Thyroid gland (tissue), 4 donors: ENCODE data around the gene ZBTB48. TPM values are rescaled to one million over a fixed set of nuclear protein-coding genes. Genes with fewer than 3 reads are reported as not detected.

ENCODE experiments used
- DNase-seq, 2 donors: peaks; one replicate each; pipeline ENCODE4 v3.0.0-alpha.2; 2019
- H3K27ac ChIP-seq, 3 donors: fragments of 200-600 bp; sonication (generic); 1 replicate in 2 of 3; 2 replicates in 1 of 3; pipeline ENCODE4 v1.5.1; 2016 to 2019; ENCODE audit warnings: mild to moderate bottlenecking in 1 of 3, moderate library complexity in 1 of 3
- H3K27me3 ChIP-seq: fragments of 200-600 bp; sonication (generic); one replicate; pipeline ENCODE4 v1.5.1; 2019
- H3K36me3 ChIP-seq, 2 donors: fragments of 200-600 bp; sonication (generic); one replicate each; pipeline ENCODE4 v1.5.1; 2016 to 2019
- H3K4me1 ChIP-seq, 2 donors: fragments of 200-600 bp; sonication (generic); one replicate each; pipeline ENCODE4 v1.5.1; 2017 to 2019
- H3K4me3 ChIP-seq, 3 donors: fragments of 200-600 bp; sonication (generic); replicated peaks in 1 of 3; 1 replicate in 2 of 3; 2 replicates in 1 of 3; pipeline ENCODE4 v1.5.1; 2016; ENCODE audit warnings: mild to moderate bottlenecking in 1 of 3
- H3K9me3 ChIP-seq: fragments of 200-600 bp; sonication (generic); one replicate; pipeline ENCODE4 v1.5.1; 2017
- POLR2A ChIP-seq, 2 donors: fragments of 450-650 bp; IDR thresholded peaks; one replicate each; pipeline ENCODE4 v1.6.1; 2017; ENCODE audit warnings: antibody characterized with exemption in 2 of 2, mild to moderate bottlenecking in 2 of 2, moderate library complexity in 1 of 2
- WGBS, 2 donors: methylation state at CpG; one replicate each; pipeline ENCODE4 v1.1.5; 2017; 5-methylcytosine and 5-hydroxymethylcytosine counted together
- intact Hi-C: fragments of 100-400 bp; cut with DNase I; formaldehyde crosslinking; loops from one replicate; pipeline ENCODE4 v1.15.1; 2023
- total RNA-seq, 4 donors: library from RNA; depleted of rRNA; stranded (reverse); fragments of >200 nt; gene quantifications; one replicate each; pipeline ENCODE4 v1.2.3, GENCODE V29; 2016
- TF ChIP-seq, protein P1 (sequence below), 6 experiments: fragments of 200-600 bp in 3 of 6; fragments of 450-650 bp in 3 of 6; sonication (generic) in 3 of 6; IDR thresholded peaks; one replicate each; pipeline ENCODE4 v1.5.1; 2016 to 2019; ENCODE audit warnings: antibody characterized with exemption in 6 of 6, mild to moderate bottlenecking in 2 of 6, inconsistent platforms in 1 of 6, moderate library complexity in 1 of 6

ZBTB48 gene
- total RNA-seq, 4 donors from 2014 or later, result 22.7 to 33.8 (median 29.4) TPM

DNA sequence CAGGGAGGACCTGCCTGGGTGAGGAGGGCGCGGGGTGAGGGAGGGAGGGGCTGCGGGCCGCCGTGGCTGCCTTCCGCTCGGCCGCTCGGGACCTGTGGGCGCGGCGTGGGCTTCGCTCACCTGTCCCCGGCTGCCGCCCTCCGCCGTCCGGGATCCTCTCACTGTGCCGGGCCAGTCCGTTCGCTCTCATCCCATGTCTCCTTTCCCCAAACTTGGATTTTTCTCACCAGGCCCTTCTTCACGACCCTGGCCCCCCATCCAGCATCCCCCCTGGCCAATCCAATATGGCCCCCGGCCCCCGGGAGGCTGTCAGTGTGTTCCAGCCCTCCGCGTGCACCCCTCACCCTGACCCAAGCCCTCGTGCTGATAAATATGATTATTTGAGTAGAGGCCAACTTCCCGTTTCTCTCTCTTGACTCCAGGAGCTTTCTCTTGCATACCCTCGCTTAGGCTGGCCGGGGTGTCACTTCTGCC is 362 bp downstream of the ZBTB48 start:
- WGBS, 2 donors, result 0 to 2% methylated on average over 16 to 21 of the region's 30 CpGs
- no peak for TF ChIP-seq POLR2A (IDR thresholded peaks at IDR 0.05)
- TF ChIP-seq, protein P1, sequence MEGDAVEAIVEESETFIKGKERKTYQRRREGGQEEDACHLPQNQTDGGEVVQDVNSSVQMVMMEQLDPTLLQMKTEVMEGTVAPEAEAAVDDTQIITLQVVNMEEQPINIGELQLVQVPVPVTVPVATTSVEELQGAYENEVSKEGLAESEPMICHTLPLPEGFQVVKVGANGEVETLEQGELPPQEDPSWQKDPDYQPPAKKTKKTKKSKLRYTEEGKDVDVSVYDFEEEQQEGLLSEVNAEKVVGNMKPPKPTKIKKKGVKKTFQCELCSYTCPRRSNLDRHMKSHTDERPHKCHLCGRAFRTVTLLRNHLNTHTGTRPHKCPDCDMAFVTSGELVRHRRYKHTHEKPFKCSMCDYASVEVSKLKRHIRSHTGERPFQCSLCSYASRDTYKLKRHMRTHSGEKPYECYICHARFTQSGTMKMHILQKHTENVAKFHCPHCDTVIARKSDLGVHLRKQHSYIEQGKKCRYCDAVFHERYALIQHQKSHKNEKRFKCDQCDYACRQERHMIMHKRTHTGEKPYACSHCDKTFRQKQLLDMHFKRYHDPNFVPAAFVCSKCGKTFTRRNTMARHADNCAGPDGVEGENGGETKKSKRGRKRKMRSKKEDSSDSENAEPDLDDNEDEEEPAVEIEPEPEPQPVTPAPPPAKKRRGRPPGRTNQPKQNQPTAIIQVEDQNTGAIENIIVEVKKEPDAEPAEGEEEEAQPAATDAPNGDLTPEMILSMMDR (IDR thresholded peaks at IDR 0.05), result no peak
- Histone ChIP-seq H3K4me3 (peak overlapping the region; percentile 85 to 95 (median 90)), H3K36me3 (no peaks in the 10 kb centered on the region), H3K27ac (peak overlapping the region; percentile 66 to 86 (median 69)), H3K4me1 (peaks cover 14 to 23% of the 10 kb centered on the region in 2 donors), H3K9me3 (no peaks in the 10 kb centered on the region), H3K27me3 (no peaks in the 10 kb centered on the region)
- no peak for DNase-seq
- intact Hi-C loops, result no loop called here

DNA sequence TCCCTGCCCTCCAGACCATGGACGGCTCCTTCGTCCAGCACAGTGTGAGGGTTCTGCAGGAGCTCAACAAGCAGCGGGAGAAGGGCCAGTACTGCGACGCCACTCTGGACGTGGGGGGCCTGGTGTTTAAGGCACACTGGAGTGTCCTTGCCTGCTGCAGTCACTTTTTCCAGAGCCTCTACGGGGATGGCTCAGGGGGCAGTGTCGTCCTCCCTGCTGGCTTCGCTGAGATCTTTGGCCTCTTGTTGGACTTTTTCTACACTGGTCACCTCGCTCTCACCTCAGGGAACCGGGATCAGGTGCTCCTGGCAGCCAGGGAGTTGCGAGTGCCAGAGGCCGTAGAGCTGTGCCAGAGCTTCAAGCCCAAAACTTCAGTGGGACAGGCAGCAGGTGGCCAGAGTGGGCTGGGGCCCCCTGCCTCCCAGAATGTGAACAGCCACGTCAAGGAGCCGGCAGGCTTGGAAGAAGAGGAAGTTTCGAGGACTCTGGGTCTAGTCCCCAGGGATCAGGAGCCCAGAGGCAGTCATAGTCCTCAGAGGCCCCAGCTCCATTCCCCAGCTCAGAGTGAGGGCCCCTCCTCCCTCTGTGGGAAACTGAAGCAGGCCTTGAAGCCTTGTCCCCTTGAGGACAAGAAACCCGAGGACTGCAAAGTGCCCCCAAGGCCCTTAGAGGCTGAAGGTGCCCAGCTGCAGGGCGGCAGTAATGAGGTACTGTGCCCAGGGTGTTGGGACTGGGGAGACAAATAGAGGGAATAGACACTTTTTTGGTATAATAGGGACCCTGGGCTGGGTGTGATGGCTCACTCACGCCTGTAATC is 1.0 kb downstream of the ZBTB48 start:
- H3K27me3 ChIP-seq, result no peaks in the 10 kb centered on the region
- no peak for TF ChIP-seq POLR2A (IDR thresholded peaks at IDR 0.05)
- TF ChIP-seq, protein P1 (IDR thresholded peaks at IDR 0.05), result no peak
- DNase-seq, result no peak
- H3K36me3 ChIP-seq, result no peaks in the 10 kb centered on the region
- H3K4me3 ChIP-seq, result peak overlapping the region; percentile 85 to 95 (median 90)
- peak overlapping the region; percentile 66 to 86 (median 69) for H3K27ac ChIP-seq
- intact Hi-C loops, result no loop called here
- WGBS, 2 donors, result 30 to 46% methylated on average over 9 to 19 of the region's 19 CpGs
- no peaks in the 10 kb centered on the region for H3K9me3 ChIP-seq
- peaks cover 21 to 29% of the 10 kb centered on the region in 2 donors for H3K4me1 ChIP-seq

DNA sequence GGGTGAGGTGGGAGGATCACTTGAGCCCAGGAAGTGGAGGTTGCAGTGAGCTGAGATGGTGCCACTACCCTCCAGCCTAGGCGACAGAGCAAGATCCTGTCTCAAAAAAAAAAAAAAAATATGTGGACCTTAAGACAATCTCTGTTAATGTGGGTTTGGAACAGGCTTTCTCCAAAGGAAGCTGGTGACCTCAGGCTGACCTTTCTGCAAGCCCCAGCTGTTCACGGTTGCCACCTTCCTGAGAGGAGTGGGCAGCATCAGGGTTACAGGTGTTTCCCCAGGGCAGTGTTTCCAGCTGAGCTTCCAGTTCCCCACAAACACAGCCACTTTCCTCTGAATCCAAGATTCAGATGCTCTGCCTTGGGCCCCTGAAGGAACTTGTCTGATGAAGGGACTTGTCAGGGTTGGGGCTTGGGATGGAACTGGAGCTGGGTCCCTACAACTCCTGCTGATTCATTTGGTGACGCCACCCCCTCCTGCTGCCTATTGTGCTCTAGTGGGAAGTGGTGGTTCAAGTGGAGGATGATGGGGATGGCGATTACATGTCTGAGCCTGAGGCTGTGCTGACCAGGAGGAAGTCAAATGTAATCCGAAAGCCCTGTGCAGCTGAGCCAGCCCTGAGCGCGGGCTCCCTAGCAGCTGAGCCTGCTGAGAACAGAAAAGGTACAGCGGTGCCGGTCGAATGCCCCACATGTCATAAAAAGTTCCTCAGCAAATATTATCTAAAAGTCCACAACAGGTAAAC is 1.9 kb downstream of the ZBTB48 start:
- WGBS, 2 donors, result 75 to 83% methylated on average over 10 of the region's 10 CpGs
- Histone ChIP-seq H3K27ac (no peak overlapping the region), H3K9me3 (no peaks in the 10 kb centered on the region), H3K4me3 (no peak overlapping the region), H3K36me3 (no peaks in the 10 kb centered on the region), H3K27me3 (no peaks in the 10 kb centered on the region), H3K4me1 (peaks cover 25 to 32% of the 10 kb centered on the region in 2 donors)
- intact Hi-C loops, result no loop called here
- DNase-seq, result no peak
- TF ChIP-seq, protein P1 (IDR thresholded peaks at IDR 0.05), result no peak
- TF ChIP-seq POLR2A (IDR thresholded peaks at IDR 0.05), result no peak

GRCh38 chr1:6582370-6582769 is 2.6 kb downstream of the ZBTB48 start:
- TF ChIP-seq, protein P1 (IDR thresholded peaks at IDR 0.05), result no peak
- no peak for TF ChIP-seq POLR2A (IDR thresholded peaks at IDR 0.05)
- no peak overlapping the region for H3K4me3 ChIP-seq
- WGBS, 2 donors, result 100% methylated on average over 1 of the region's 1 CpG
- DNase-seq, result no peak
- H3K9me3 ChIP-seq, result no peaks in the 10 kb centered on the region
- no peak overlapping the region for H3K27ac ChIP-seq
- H3K36me3 ChIP-seq, result no peaks in the 10 kb centered on the region
- H3K27me3 ChIP-seq, result no peaks in the 10 kb centered on the region
- peaks cover 30 to 39% of the 10 kb centered on the region in 2 donors for H3K4me1 ChIP-seq
- intact Hi-C loops, result no loop called here
